Fibroblast of mammary gland (primary cell): ENCODE data around the gene OR8S1.
"Not testable (repeated sequence)": the region's sequence is repeated elsewhere in the genome, so short reads cannot be mapped to it uniquely, and the experiment has no call there.

Experiments
- DNase-seq: peaks from one replicate; pipeline ENCODE4 v3.0.0-alpha.2; 2010; ENCODE audit warnings: low read depth
- H3K4me3 ChIP-seq: 2 replicates; pipeline ENCODE4 v1.5.1; 2011; ENCODE audit warnings: low read depth, mild to moderate bottlenecking, low read length, moderate library complexity; ENCODE audit not compliant: control insufficient read depth
- CTCF ChIP-seq: conservative IDR thresholded peaks from 2 replicates; pipeline ENCODE4 v1.5.1; 2011; ENCODE audit warnings: low read depth, low read length, inconsistent platforms; ENCODE audit not compliant: control insufficient read depth, insufficient read depth

Gene OR8S1

GRCh38 chr12:48508987-48509386, 16.4 kb upstream of the OR8S1 start:
- TF ChIP-seq CTCF = no peak
- no peak overlapping the region for H3K4me3 ChIP-seq
- DNase-seq = no peak

GRCh38 chr12:48510111-48510510, 15.3 kb upstream of the OR8S1 start:
- no peak for DNase-seq
- H3K4me3 ChIP-seq = no peak overlapping the region
- TF ChIP-seq CTCF = no peak

- TF ChIP-seq CTCF = no peak
- H3K4me3 ChIP-seq = no peak overlapping the region
- no peak for DNase-seq
Observed at GRCh38 chr12:48512855-48513254, 12.6 kb upstream of the OR8S1 start.

GRCh38 chr12:48514728-48515127, 10.7 kb upstream of the OR8S1 start:
- DNase-seq = no peak
- no peak overlapping the region for H3K4me3 ChIP-seq
- TF ChIP-seq CTCF = no peak

- not testable (repeated sequence) for DNase-seq, H3K4me3 ChIP-seq
Observed at GRCh38 chr12:48520381-48520780, 5.1 kb upstream of the OR8S1 start.

- DNase-seq = no peak
- TF ChIP-seq CTCF = no peak
- H3K4me3 ChIP-seq = no peak overlapping the region
Observed at GRCh38 chr12:48527891-48528670, 2.6 kb downstream of the OR8S1 start.

- no peak for TF ChIP-seq CTCF
- DNase-seq = no peak
Observed at GRCh38 chr12:48532601-48533000, 7.2 kb downstream of the OR8S1 start.

More at GRCh38 chr12:48532601-48533000, 7.2 kb downstream of the OR8S1 start:
- H3K4me3 ChIP-seq = no peak overlapping the region
